Stimulated activated CD8-positive, alpha-beta memory T cell treated with anti-CD3 and anti-CD28 coated beads, Interleukin-12 subunit alpha, Interleukin-12 subunit beta, amount 100 ng/mL, for 4 hours (primary cell): ENCODE measurements around the gene TEX19.

Experiments
- DNase-seq: peaks from one replicate; pipeline ENCODE4 v3.0.0-alpha.2; 2020; ENCODE audit warnings: low read depth

The TEX19 gene

GRCh38 chr17:82321947-82322466, 37.0 kb upstream of the TEX19 start:
- DNase-seq = no peak

- DNase-seq = no peak
These were observed 36.3 kb upstream of the TEX19 start for GRCh38 chr17:82322526-82323453.

GRCh38 chr17:82323514-82324234, 35.4 kb upstream of the TEX19 start:
- no peak for DNase-seq

- DNase-seq = no peak
These were observed 34.3 kb upstream of the TEX19 start for GRCh38 chr17:82324566-82325285.

DNA sequence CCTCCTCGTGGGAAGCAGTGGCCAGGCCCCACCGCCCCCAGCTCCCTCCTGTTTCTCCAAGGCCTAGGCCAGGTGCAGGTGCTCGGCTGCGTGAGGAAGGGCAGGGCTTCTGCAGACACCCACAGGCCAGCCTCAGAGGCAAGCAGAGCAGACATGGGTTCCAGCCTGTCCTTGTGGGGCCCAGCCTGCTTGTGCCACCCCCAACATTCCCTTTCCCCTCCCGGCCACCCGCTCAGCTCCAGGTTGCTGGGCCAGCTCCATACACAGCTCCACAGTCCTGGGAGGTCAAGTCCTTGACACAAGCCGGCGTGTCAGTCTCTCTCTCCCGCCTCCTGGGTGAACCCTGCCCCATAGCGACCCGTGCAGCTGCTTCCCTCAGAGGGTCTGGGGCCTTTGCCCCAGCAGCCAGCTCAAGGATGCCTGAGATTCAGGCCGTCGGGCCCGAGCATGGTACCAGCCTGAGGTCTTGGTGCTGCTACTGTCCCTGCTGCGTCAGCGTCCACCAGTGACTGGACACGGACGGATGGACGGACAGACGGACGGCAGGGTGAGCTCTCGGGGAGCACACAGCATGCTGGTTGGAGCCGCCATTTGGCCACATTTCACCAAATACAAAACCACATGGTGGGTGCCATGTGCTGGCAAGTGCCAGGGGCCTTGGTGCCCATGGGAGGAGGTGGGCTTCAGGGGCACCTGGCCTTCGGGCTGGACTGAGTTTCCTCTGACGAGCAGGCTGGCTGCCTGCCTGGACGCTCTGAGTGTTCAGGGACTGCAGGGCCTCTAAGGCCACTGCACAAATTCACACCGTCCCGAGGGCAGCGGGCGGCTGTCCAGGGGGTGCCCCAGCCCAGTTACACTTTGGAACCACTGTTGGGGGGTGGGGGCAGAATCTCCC, 33.5 kb upstream of the TEX19 start:
- DNase-seq = no peak

DNA sequence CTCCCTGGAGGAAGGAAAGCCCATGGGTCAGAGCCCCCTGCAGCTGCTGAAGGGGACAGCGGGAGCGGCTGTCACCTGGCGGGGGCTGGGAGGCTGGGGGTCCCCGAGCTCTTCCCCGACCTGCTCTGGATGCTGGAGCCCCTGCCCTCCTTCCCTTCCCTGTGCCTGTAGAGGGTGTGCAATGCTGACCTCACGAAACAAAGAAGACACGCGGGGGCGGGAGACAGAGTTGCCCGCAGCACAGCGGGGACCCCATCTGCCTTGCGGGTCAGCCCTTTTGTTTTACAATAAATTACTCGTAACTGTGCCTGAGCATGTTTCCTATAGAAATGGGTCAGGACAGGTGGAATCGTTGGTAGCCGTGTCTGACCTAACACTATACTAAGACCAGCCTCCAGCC, 31.8 kb upstream of the TEX19 start:
- no peak for DNase-seq

DNA sequence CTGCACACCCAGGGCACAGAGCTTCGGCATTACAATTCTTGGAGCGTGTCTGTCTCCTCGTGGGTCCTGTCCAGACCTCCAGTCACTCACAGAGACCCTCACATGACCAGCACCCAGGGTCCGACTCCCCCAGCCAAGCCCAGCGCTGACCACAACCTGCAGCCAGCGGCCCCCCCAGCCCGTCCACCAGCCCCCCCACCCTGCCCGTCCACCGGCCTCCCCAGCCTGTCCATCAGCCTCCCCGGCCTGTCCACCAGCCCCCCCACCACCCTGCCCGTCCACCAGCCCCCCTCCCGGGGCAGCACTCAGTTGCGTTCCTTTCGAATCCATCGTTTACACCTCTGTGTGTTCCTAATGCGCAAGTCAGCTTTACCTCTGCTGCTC, 31.3 kb upstream of the TEX19 start:
- DNase-seq = no peak

DNA sequence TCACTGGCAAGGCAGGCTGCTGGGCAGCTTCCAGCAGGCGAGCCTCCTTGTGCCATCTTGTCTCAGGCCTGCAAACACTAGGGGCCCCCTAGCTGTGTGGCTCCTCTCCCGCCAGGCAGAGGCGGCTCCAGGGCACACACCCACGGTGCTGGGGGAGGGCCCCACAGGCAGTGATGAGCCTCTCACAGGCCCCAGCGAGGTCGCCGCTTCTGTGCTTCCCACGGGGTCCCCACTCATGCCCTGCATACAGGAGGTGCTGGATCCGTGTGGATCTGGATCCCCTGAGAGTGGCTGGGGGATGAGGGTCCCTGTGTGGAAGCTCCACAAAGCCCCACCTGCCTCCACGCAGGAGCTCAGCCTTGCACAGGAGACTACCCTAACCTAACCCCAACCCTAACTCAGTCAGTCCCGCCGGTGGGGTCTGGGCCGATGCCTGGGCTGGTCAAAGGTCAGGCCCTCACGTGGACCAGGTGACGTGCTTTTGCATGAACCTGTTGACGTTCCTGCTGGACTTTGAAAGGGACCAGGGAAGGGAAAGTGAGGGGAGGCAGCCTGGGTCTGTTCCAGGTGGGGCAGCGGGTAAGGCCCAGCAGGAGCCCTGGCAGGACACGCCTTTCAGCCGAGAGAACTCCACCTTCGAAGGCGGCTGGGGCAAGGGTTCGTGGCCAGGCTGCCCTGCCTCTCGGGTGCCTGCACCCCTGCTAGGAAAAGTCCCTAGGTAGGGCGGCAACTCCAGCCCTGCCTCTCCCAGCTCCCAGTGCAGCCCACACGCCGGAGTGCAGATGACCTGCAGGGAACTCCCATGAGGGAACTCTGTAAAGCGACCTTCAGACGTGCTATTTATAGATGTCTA, 30.7 kb upstream of the TEX19 start:
- no peak for DNase-seq

DNA sequence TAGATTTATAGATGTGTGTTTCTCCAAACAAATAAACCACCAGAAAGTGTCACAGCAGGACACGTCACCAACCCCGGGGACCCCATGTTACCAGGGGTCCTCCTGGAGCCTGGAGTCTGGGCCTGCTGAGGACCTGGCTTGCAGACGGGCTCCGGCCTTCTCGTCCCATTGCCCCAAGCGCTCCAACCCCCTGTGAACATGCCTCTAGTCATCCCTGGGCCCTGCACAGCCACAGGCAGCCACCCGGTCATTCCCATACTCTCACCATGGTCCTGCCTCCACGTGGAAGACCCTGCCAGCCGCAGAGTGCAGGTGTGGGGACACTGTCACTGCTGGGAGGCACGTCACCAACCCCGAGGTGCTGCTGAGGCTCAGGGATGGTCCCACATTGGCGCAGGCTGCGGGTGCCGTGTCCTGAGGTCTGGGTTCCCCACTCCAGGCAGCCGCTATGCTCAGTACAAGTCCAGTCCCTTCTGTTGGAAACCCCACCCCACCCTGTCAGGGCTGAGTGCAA, 30.0 kb upstream of the TEX19 start:
- DNase-seq = no peak

DNA sequence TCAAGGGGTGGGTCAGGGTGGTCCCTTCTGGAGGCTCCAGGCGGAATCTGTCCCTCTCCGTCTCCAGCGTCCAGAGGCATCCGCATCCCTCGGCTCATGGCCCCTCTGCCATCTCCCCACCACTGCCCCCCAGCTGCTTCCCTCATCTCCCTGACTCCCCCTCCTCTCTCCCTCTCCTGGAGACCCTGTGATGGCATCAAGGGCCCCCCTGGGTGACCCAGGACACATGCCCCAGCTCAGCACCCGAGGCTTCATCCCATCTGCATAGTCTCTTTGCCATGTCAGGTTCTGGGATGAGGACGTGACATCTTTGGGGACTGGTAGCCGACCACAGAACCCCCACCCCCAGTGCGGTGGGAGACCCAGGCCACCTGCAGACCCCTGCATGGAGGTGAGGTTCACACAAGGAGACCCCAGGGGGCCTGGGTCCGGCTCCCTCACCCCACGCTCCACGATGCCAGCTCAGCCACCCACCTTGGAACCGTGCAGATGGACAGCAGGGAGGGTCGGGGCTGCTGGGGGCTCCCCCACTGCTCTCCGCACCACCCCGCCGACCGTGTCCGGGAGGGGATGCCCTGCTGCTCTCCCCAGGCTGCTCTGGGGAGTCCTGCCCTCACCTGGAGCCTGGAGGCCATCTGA, 29.2 kb upstream of the TEX19 start:
- no peak for DNase-seq

DNA sequence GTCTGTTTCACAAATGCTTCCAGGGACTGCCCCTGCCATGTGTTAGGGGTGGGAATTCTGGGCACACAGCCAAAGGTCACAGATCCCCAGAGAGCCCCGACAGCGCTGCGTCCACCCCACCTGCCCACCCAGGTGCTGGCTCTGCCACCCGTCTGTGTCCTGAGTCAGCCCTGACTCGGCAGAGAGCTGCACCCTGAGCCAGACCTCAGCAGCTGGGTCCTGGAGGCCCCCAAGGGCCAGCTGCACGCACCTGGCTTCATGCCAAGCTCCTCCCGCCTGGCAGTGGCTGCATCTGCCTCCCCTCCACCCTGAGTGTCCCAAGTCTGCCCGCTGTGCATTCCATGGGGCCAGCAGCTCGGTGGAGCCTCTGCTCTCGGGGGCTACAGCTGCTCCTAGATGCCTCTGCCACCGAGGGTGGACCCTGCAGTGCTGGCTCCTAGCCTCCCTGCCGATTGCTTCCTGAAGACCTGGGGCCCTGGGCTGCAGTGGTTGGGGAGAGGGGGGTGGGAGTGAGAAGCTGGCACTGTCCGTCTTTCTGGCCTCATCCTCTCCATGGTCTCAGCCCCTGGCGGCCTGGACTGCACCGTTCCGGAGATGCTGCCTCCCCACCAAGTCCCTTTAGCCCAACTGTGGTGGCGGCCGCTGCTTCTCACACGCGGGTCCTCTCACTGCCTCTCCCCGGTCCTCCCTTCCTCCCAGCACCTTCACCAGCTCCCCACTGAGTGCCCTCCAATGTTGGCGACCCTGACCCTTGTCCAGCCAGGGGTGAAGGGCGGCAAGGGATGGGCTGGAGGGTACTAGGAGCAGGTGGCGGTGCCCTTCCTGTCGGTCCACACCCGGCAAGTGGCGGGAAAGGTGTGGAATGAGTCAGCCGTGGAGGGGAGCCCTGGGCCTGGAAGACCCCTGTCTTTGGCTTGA, 28.5 kb upstream of the TEX19 start:
- DNase-seq = no peak

DNA sequence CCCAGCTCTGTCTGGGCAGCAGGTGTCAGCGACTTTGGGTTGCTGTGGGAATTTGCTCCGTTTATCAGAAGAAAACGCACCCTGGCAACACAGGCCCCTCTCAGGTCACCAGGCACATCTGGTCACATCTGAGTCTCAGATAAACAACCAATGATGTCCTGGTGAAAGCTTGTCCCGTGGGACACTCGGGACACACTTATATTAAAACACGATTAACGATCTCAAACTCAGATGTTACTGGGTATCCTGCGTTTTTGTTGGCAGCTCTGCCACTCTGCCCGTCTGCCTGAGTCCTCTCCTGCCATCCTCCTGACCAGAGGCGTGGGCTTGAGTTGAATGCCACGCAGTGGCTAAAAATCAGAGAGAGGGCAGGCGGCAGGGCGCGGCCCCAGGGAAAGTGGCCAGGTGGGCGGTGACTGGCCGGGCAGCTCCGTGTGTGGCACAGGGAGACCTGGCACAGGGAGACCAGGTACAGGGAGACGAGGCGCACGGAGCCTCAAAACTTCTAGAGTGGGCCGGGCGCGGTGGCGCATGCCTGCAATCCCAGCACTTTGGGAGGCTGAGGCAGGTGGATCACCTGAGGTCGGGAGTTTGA, 27.6 kb upstream of the TEX19 start:
- no peak for DNase-seq

DNA sequence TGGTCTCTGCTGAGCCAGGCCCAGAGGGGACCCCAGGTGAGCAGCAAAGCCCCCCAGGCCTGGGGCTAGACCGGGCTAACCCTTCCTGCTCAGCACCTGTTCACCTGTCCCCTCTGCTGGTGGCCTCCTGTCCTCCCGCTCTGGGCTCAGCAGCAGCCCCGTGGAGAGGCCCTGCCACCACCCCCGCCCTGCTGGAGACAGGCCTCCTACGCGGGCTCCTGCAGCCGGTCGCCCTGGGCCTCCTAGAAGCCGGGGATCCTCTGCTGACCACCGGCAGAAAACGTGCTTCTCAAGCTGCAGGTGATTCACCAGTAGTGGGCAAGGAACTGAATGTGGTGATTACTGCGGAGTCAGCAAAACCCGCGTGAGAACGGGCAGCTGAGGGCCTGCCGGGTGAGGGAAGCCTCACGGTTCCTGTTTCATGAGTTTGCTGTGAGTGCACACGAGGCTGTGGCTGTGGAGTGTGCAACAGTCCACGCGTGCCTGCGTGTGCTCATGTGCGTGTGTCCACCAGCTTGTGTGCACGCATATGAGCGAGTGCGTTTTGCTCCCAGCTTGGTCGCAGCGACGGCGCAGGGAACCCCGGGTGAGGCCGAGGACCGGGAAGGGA, 26.3 kb upstream of the TEX19 start:
- DNase-seq = no peak

DNA sequence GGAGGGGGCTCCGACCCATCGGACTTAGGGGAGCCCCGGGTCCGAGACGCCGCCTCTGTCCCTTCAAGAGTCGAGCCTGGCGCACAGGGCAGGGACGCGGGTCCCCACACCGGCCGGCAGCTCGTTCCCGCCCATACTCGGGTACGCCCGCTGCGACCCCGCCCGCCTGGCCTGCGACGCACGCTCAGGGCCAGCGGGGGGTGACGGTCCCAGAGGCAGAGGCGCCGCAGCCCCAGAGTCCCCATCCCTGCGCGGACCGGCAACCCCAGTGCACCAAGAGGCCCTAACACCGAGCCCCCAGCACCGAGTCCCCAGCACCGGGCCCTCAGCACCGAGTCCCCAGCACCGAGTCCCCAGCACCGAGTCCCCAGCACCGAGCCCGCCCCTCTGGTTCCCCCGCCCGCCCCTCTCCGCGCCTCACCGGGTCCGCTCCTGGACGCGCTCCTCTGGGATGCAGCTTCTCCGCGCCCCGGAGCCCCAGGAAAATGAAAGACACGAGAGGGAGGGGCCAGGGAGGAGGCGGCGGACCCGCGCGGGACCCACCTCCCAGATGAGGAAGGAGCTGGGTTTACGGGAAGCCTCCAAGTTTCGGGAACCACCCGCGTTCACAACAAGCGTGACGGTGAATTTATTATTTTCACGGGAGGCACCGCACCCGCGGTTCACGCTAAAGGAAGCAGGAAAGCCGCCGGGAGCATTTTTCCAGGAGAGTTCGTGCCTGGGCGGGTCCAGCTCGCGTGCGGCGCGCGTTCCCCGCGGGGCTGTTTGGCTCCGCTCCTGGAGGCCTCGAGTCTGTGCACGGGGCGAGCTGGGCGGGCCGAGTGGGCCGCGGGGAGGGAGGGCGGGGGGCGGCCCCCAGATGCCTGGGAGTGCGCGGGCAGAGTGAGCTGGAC, 25.5 kb upstream of the TEX19 start, which contains the start of gene SECTM1:
Gene SECTM1 (minus strand): TSS at position 488 of the 893 bp plus-strand sequence. CDS start 6,526 bp downstream, outside the sequence.
- no peak for DNase-seq

DNA sequence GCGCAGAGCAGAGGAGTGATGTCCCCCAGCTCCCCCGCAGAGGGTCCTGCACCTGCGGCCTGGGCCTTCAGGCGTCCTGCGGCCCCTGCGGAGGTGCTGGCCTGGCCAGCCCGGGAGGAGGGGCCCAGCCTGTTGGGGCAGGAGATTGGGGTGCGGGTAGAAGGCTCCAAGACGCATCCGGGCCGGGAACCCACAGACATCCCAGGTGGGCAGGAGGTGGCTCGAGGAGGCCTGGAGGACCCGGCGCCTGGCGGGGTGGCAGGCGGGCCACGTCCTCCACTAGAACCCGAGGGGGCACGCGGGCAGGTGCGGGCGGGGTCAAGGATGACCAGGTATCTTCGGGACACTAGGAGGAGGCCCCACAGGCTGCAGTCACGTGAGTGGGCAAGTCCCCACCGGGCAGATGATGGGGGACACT, 24.8 kb upstream of the TEX19 start:
- no peak for DNase-seq

- DNase-seq = no peak
These were observed 24.2 kb upstream of the TEX19 start for GRCh38 chr17:82334622-82335394.
